Mucosa of gallbladder (tissue), 1 donor: ENCODE data around the gene SLC36A1. TPM values are rescaled to one million over a fixed set of nuclear protein-coding genes. Genes with fewer than 3 reads are reported as not detected.
"Not testable (repeated sequence)": the region's sequence is repeated elsewhere in the genome, so short reads cannot be mapped to it uniquely, and the experiment has no call there.

Experiments used
- DNase-seq: peaks from one replicate; pipeline ENCODE4 v3.0.0-alpha.2; 2020; ENCODE audit warnings: low spot score
- total RNA-seq: library from RNA; stranded (reverse); gene quantifications from one replicate; pipeline ENCODE4 v1.2.1, GENCODE V29; 2021
- donor health status: DM: no; HTN: no; CAD: no.

The SLC36A1 gene
- total RNA-seq, 1 donor from 2014 or later, result 24.0 TPM

DNA sequence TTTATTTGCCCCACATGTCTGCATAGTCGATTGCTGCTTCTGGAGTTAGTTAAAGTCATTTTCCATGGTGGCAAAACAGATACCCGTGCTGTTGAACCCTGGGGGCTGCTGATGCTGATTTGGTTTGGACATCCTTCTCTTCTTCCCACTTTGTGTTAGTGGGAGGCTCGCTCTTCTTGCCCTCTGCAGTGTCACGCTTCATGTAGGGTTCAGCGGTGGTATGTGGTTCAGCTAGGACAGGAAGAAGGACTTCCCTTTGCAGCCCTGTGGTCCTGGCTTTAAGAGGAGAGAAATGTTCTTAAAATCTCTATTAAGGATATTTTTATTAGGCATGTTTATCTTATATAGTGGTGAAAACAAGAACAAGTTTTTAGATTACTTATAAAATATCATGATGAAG lies 36.2 kb downstream of the SLC36A1 start:
- DNase-seq, result no peak

GRCh38 chr5:151487544-151487943 lies 40.1 kb downstream of the SLC36A1 start:
- no peak for DNase-seq

DNA sequence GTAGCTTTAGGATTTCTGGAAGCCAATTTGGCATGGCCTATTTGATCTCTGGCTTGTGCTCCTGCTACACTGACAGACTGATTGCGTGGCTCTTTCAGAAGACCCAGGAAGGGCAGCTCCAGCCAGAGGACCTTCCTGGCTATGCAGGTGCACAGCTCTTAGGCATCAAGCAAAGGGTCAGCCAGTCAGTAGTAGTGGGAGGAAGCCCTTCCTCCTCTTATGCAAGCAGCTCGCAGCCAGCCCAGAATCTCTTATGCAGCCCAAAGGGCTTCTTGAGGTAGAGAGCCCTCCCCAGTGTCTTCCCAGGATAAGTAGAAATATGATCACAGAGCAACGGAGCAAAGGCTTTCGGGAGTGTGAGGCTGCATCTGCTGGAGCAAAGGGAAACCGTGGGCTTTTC lies 43.2 kb downstream of the SLC36A1 start:
- DNase-seq, result no peak

DNA sequence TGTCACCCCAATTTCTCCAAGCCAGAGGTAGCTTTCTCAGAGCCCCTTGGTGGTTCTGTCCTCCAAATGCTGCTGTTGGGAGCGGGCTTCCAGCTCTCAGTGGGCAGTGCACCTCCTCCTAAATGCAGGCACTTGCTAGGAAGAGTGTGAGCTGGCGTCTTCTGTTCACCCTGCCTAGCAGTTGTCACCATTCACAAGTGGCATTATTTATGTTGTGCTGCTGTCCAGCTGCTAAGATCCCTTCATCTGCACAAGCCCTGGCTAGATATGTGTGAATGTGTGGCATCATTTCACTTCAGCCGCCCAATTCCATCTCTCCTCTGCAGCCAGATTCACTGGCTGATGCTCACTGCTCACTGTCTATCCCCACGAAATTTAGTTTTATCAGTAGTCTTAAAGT lies 43.7 kb downstream of the SLC36A1 start:
- no peak for DNase-seq

GRCh38 chr5:151492729-151493128 lies 45.3 kb downstream of the SLC36A1 start:
- no peak for DNase-seq

GRCh38 chr5:151493665-151494064 lies 46.3 kb downstream of the SLC36A1 start:
- no peak for DNase-seq

DNA sequence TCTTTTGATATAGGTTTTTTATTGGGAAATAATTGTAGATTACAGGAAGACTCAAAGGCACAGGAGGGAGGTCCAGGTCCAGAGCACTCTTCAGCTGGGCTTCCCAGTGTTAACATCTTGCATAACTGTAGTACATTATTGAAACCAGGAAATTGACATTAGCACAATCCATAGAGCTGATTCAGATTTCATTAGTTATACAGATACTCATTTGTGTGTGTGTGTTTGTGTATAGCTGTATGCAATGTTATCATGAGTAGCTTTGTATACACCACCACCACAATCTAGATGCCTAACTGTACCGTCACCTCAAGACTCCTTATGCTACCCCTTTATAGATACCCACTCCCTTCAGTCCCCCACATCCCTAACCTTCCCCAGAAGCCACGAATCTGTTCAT lies 47.9 kb downstream of the SLC36A1 start:
- no peak for DNase-seq

DNA sequence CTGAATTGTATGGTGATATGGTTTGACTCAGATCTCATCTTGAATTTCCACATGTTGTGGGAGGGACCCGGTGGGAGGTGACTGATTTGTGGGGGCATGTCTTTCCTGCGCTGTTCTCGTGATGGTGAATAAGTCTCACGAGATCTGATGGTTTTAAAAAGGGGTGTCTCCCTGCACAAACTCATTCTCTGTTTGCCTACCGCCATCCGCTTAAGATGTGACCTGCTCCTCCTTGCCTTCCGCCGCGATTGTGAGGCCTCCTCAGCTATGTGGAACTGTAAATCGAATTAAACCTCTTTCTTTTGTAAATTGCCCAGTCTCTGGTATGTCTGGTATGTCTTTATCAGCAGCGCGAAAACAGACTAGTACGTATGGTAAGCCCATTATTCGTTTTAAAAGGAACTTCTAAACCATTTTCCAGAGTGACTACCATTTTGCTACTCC lies 48.7 kb downstream of the SLC36A1 start:
- DNase-seq, result no peak

DNA sequence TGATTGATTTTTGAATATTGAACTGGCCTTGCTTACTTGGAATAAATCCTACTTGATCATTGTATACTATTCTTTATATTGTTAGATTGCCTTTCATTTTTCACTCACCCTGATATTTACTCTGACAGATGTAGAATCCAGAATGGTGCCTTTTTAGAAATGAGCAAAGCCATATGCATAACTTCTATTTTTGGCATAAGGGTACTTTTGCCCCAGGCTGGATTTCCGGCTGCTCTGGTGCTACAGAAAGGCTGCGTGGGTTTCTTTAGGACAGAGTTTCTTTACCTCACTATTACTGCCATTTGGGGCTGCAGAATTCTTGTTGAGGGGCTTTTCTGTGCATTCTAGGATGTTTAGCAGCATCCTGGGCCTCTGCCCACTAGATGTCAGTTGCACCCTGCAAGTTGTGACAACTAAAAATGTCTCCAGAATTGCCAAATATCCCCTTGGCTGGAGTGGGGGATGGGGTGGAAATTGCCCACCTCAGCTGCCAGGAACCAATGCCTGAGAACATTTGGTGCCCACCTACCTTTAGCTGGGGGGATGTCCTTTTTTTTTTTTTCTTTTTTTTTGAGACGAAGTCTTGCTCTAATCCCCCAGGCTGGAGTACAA lies 50.1 kb downstream of the SLC36A1 start:
- DNase-seq, result no peak

DNA sequence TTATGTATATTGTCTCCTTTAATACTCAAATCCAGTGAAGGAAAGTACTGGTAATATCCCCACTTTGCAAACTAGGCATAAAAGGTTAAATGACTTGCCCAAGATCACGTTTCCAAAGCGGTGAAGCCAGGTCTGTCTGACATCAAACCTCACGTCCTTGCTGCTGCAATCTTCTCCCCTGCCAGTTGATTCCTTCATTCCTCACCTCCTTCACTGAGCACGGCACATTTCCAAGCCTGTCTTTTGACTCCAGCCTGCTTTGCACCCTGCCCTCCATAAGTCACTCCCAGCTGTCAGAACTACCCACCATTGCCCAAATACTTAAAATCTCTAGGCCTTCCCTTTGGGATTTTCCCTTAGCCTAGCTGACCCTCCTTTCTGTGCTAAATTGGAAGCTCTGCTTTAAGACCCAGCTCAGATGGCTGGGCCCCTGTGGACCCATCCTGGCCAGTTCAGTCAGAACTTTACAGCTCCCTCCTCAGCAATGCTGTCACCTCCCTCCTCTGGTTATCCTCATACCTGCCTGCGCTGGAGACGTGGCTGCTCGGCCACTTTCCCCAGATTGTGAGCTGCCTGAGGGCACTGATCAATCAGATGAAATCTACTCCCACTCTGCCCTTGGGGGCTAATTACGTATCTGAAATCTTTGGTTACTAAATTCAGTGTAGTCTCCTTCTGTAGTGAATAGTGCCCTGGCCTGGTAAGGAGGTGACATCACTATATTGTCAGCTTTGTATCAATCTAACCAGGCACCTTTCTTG lies 51.2 kb downstream of the SLC36A1 start:
- no peak for DNase-seq

DNA sequence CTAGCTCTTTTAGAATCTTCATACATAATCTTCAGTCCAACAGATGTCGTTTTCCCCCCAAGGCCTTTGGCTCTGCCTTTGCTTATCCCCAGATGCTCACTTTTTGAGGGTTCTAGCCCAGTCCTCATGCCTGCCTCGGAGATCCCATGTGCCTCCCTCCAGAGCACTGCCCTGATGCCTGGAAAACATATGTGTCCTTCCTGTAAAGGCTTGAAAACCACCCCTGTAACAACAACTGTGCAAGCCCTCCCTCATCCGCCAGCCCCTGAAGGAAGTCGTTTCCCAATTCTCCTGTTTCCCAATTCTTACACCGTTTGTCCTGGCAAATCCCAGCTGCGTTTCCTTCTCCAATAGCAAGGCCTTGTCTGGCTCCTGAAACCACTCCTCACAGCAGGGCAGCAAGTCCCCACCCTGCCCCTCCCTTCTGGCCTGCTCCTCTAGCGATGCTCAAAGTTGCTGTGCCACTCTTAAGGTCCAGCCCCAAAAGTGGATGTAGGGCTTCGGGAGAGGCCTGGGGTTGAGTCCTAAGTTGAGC lies 52.2 kb downstream of the SLC36A1 start:
- DNase-seq, result no peak

DNA sequence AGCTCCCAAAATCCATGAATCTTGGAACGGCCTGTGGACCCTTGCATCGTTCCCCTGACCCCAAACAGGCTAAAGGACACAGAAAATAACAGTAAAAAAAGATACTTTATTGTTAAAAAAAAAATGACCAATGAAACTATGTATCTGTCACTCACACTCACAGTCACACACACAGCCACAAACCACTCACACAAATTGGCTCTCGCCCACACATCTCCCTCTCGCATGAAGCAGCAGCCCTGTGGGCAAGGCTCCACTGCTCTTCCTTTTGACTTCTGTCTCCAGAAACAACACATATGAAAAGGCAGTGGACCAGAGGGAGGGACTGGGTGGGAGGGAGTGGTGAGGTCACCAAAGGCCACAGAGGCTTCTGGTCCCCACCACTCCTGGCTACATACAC lies 56.6 kb downstream of the SLC36A1 start:
- no peak for DNase-seq

DNA sequence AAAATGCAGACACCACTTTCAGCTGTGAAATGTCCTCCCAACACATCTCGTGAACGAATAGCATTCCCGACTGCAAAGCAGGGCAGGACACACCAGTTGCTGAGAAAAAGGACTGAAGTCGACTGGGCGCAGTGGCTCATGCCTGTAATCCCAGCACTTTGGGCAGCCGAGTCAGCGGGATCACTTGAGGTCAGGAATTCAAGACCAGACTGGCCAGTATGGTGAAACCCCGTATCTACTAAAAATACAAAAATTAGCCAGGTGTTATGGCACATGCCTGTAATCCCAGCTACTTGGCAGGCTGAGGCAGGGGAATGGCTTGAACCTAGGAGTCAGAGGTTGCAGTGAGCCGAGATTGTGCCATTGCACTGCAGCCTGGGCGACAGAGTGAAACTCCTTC lies 60.9 kb downstream of the SLC36A1 start:
- DNase-seq, result not testable (repeated sequence)

- DNase-seq, result no peak
Observed at GRCh38 chr5:151509231-151509630, 61.8 kb downstream of the SLC36A1 start.

- no peak for DNase-seq
Observed at GRCh38 chr5:151509836-151510235, 62.4 kb downstream of the SLC36A1 start.

GRCh38 chr5:151517122-151517920 lies 69.9 kb downstream of the SLC36A1 start:
- DNase-seq, result no peak

DNA sequence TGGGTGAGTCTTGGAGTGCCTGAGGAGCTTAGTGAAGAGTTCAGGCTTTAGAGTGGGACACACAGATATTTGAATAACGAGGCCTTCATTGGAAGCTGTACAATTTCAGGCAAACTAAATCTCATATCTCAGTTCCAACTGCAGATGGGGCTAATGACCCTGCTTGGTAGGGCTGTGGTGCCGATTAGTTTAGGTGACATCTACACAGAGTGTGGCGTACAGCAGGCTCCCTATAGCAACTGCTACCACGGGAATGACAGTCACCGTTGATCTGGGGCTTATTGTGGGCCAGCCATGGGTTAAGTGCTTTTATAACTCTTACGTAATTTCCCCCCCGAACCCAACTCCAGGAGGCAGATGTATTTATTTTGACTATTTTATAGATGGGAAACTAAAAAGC lies 72.9 kb downstream of the SLC36A1 start:
- no peak for DNase-seq

DNA sequence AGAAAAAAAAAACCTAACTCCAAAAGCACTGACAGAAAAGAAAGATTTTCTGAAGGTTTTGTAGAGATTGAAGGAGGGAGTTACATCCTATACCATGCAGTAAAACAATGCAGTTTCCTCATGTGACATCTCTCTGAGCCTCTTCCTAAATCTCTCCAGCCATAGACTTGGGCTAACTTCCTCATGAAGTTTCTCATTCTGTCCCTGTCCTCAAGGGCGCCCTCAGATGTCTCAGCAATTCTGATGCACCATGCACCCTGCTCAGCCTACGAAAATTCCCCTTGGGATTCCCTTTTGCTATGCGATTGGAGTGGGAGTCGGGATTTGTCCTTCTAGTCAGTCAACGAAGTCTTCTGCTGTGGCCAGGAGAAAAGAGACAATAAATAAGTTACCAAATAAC lies 74.8 kb downstream of the SLC36A1 start:
- DNase-seq, result no peak

DNA sequence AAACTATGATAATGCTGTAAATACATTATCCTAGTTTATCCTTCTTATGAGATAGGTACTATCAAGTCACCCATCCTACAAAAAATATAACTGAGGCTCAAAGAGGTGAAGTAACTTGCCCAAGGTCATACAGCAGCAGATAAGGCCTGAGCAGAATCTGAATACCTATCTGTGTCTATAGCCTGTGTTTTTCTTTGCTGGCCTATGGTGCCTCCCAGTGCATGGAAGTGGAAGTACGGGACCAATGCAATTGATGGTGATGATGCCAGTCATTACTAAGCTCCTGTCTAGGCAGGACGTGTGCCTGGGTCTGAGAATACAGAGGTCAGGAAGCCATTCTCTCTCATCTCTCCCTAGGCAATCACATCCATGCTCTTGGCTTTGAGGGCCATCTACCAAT lies 75.9 kb downstream of the SLC36A1 start:
- no peak for DNase-seq

DNA sequence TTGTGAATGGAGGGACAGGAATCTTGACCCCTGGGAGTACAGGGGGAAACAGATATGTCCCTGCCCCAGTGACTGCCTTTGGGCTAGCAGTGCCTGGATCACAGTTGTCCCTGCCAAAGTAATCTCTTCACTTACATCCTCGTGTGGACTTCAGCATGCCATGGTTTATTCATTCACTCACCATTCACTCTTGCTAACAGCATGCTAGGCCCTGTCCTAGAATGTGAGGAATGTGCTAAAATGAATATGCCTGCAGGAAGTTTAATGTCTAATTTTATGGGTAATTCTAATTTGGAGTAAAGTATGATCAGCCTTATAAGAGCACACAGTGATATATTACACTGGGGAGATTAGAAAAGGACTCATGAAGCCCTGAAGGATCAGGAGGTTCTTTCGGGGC lies 80.8 kb downstream of the SLC36A1 start:
- DNase-seq, result no peak

GRCh38 chr5:151528996-151529395 lies 81.6 kb downstream of the SLC36A1 start:
- DNase-seq, result no peak

DNA sequence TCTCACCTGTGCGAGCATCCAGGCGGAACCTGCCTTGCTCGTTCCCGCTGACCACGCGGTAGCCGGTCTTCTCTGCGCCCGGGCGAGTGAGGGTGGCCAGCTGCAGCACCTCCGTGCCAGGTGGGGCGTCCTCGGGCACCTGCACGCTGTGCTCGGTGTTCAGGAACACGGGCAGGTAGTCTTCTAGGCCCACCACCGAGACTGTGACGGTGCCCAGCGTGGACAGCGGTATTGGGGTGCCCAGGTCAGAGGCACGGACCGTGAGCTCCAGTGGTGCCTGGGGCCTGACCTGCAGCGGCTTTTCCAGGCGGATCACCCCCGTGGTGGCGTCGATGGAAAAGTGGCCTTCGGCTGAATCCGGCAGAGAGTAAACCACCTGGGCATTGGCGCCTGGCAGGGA lies 84.2 kb downstream of the SLC36A1 start:
- no peak for DNase-seq

- DNase-seq, result no peak
Observed at GRCh38 chr5:151532416-151532815, 85.0 kb downstream of the SLC36A1 start.
